Stimulated activated naive CD4-positive, alpha-beta T cell treated with Interleukin-2 at 50 U/mL for 16 hours (primary cell): ENCODE measurements around the gene RBM12.
"Not testable (repeated sequence)": the region's sequence is repeated elsewhere in the genome, so short reads cannot be mapped to it uniquely, and the experiment has no call there.

Experiments
- DNase-seq: peaks from one replicate; lab custom pipeline; 2025; lab: John Stamatoyannopoulos, UW

The RBM12 gene, protein sequence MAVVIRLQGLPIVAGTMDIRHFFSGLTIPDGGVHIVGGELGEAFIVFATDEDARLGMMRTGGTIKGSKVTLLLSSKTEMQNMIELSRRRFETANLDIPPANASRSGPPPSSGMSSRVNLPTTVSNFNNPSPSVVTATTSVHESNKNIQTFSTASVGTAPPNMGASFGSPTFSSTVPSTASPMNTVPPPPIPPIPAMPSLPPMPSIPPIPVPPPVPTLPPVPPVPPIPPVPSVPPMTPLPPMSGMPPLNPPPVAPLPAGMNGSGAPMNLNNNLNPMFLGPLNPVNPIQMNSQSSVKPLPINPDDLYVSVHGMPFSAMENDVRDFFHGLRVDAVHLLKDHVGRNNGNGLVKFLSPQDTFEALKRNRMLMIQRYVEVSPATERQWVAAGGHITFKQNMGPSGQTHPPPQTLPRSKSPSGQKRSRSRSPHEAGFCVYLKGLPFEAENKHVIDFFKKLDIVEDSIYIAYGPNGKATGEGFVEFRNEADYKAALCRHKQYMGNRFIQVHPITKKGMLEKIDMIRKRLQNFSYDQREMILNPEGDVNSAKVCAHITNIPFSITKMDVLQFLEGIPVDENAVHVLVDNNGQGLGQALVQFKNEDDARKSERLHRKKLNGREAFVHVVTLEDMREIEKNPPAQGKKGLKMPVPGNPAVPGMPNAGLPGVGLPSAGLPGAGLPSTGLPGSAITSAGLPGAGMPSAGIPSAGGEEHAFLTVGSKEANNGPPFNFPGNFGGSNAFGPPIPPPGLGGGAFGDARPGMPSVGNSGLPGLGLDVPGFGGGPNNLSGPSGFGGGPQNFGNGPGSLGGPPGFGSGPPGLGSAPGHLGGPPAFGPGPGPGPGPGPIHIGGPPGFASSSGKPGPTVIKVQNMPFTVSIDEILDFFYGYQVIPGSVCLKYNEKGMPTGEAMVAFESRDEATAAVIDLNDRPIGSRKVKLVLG

DNA sequence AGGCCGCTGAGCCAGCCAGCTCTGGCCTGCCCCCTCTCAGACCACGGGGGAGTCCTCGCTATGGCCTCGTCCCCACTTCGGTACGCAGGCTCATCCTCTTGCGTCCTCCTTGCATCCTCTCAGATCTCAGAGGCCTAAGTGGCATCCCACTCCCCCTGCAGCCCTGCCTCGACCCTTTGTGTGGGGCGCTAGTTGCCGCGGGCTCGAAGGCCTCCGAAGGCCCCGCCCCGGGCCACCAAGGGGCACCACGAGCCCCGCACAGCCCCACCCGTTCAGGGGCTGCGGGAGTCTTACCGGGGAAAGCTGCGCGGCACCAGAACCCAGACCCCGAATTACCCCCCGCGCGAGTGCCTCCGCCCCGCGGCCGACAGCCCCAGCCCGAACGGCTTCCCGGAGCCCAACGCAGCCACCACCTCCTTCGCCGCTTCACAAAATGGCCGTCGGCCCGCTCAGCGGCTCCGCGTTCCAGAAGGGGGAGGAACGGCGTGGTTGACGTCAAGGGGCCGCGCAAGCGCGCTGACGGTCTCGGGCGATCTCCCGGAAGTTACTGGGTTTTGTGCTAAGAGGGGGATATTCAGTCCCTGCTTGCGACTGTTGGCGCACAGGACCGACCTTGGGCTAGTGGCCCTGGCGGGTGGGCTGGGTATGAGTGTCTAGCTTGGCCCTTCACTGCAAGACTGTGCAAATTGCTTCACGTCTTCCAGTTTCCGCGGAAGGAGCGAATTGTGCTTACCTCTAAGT is at the start of gene RBM12, which contains the start of gene CPNE1:
TSS of gene RBM12 (minus strand) at position 435 of the 741 bp plus-strand sequence. CDS start 9,578 bp downstream, outside the sequence.
TSS of gene CPNE1 (minus strand) at position 435 of the 741 bp plus-strand sequence. CDS start 31,977 bp downstream, outside the sequence.
- DNase-seq, result peak; percentile 89

DNA sequence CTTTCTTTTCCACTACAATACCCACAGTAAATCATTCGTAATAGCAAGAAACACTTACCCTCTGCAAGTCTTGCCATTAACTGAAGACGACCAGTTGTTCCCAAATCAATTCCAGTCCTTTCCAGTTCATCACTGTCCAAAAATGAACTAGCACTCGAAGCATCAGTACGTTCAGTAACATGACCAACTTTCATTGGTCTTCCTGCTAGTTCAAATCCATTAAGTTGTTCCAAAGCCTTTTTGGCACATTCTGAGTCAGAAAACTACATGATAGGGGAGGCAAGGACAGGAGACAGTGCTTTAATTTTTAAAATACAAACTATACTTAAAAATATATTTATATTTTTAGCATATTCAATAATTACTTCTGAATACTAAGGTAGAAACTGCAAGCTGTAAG is 49.4 kb upstream of the RBM12 start:
- DNase-seq, result no peak

DNA sequence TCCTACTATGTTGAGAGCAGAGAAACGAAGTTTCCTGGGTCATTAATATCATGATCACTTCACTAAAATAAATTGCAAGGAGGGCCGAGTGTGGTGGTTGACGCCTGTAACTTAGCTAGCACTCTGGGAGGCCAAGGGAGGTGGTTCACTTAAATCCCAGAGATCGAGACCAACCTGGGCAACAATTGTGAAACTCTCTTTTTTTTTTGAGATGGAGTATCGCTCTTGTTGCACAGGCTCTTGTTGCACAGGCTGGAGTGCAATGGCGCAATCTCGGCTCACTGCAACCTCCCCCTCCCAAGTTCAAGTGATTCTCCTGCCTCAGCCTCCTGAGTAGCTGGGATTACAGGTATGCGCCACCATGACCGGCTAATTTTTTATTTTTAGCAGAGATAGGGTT is 48.4 kb upstream of the RBM12 start:
- DNase-seq, result not testable (repeated sequence)

DNA sequence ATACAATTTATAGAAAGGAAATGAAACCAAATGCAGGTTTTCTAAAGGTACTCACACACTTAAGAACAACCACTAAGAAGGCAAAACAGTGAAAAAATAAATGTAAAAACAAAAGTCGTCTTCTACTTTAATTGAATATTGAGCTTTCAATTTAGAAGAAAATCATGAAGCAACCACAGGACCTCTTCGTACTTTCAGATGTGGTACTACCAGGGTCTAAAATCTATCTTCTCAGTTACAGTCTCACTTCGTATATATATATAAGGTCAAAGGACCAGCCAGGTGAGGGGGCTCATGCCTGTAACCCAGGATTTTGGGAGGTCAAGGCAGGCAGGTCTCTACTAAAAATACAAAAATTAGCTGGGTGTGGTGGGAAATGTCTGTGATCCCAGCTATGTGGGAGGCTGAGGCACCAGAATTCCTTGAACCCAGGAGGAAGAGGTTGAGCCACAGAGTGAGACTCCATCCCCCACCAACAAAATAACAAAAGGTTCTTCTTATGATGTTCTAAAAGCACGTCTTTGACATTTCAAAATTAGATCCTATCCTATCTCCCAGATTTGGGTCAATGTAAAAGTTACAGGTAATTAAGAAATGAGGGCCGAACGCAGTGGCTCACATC is 47.0 kb upstream of the RBM12 start:
- no peak for DNase-seq

DNA sequence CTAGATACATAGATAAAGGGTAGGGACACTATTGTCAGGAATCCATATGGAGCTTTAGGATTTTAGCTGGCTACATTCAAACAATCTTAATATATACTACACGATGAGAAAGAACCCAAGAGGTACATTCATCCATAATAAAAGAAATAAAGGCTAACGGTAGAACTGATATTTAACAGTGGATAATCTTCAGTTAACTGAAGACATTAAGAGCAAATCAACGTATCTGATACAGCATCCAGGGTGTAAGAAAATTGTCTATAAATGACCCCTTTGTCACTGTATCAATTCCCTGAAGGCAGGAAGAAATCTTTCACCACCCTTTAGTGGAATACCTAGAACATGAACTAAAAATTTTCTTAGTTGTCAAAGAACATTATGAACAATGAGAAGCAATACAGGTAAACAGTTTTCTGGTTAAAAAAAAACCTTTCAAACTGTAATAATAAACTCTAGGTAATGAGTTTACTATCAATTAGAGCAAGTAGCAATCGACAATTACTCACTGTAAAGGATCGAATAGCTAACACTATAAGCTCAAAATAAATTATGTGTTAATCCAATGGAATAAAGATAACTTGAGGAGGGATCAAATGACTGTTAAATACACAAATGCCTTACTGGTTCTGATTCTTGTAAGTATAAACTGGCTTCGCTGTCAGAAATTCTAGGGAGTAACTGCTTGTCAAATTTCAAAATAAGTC is 46.3 kb upstream of the RBM12 start:
- DNase-seq, result no peak

DNA sequence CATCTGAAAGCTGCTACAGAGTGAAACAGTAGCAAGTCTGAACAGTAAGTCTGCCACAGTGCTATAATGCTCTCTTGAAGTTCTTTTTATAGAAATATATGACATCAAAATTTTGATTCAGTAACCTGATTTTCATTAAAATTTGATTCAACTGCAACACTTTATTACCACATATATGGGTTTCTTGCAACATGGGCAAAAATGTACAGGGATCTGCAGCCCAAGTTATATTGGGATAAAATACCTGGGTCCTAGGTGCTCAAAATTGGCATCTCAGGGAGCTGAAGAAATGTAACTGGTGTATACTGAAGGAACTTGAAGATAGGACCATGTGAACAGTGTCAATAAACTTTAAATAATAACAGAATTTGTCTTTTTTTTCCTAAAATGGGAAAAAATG is 45.3 kb upstream of the RBM12 start:
- DNase-seq, result no peak

DNA sequence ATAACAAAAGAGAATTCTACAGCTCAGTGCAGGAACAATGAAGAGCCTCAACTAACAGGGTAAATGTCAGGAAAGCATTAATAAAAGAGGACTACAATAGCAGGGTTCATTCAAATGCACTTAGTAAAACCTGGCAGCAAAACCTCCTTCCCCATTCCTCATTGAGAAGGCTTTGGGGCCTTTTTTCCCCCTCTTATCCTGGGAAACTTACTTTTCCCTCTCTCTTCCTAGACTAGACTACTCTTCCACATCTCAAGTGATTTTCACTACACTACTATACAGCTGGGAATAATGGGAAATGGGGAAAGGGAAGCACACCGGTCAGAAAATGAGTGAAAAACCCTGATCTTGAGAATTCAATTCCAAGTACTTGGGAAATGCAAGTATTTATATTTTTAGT is 44.6 kb upstream of the RBM12 start:
- no peak for DNase-seq

DNA sequence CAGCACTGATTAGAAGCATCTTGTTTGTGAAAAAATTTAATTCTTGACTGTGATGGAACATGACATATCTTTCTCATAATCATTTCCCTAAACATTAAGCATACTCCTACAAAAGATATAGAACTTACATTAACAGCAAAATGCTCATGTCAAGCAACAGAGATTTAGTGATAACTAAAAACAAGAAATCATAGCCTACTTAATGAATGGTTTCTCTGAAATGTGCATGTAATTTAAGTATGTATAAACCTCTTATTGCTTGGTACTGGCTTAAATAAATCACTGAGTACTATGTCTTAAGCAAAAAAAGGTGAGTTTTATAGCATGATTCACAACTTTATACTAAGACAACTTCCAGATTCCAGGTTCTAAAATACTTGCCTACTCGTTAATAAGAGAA is 43.8 kb upstream of the RBM12 start:
- no peak for DNase-seq

DNA sequence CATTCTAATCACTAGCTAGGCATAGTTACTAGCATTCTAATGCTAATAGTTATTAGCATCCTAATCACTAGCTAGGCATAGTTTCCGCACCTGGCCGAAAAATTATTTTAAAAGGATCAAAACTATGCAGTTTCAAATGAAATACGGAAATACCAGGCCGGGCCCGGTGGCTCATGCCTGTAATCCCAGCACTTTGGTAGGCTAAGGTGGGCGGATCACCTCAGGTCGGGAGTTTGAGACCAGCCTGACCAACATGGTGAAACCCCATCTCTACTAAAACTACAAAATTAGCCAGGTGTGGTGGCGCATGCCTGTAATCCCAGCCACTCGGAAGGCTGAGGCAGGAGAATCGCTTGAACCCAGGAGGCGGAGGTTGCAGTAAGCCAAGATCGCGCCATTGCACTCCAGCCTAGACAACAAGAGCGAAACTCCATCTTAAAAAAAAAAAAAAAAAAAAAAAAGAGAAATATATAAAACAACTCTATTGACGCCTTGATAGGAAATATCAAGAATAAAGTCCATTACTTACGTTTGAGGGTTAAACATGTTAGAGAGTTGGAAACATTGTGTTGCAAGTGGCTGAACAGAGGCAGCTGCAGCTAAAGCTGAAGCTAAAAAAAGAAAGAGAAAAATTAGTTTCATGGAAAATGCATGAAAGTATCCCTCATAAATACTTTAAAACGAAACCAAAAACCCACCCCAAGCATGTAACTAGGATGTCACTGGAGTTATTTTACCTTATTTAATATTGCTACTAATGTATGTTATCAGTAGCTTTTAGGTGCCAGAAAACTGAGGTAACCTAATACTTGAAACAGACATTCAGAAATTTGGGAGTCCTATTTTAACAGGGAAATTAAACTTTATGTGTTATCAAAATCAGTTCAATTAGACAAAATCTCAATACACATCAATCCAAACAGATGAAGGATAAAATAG is 42.2 kb upstream of the RBM12 start:
- DNase-seq, result not testable (repeated sequence)

DNA sequence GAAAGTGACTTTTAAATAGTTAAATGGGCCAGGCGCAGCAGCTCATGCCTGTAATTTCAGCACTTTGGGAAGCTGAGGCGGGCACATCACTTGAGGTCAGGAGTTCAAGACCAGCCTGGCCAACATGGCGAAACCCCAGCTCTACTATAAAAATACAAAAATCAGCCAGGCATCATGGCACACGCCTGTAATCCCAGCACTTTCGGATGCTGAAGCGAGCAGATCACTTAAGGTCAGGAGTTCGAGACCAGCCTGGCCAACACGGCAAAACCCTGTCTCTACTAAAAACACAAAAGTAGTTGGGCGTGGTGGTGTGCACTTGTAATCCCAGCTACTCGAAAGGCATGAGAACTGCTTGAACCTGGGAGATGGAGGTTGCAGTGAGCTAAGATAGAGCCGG is 41.2 kb upstream of the RBM12 start:
- not testable (repeated sequence) for DNase-seq

DNA sequence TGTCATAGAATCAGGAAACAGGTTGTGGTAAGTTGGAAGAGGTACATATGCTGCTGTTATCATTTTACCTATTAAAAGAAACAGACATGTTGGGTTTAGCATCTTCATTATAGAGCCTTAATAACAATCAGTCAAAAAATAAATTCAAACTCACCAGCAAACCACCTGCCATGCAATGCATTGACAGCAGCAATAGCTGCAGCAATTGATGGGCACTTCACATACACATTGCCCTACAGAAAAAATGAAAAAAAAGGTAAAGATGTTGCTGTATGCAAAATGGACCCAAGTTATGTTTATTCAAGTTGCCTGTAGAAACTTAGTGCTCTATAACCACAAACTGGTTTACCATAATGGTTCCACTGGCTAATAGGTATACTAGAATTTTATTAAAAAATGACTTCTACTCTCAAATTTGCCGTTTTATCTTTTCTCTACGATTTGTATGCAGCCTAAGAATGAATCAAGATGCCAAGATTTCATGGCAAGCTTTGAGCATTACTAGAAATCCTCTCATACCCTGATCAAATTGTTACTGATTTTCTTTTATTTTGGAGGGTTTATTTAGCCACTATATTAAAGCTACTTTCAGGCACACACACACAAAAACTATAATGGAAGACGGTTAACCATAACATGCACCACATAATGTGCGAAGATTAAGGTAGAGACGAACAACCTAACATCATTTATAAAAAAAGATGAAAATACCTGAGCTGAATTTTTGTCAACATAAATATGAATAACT is 40.0 kb upstream of the RBM12 start:
- DNase-seq, result no peak

DNA sequence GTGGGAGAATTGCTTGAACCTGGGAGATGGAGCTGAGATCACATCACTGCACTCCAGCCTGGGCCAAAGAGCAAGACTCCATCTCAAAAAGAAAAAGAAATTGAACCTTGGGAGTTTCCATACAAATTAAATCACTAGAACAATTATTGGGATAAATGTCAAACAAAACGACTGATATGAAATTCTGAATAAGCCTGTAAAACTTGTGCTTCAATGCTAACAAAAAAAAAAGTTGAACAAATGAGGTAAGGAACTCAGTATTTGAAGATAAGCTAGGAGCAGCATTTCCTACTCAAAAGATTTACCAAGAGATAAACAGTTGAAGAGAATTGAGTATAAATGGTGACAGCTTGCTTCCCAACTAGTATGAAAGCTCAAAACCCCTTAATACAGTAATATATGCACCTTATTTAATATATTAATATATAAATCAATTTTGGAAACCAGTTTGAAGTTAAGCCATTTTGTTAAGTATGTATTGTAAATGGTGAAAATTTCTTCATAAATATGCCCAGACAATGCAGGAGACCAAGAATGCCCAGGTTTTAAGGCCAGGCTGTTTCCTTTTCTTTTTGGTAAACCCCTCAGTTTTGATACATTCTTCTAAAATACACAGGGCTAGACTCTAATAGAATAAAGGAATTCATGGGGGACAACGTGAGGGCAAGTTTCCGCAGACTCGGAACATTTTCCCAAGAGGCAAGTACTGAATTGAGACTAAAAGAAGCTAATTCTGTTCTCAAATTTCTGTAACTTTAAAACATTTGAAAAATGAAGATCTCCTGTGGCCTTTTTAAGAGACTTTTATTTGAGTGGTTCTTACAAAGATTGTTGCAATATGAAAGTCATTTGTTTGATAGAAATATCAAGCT is 38.4 kb upstream of the RBM12 start:
- DNase-seq, result no peak

DNA sequence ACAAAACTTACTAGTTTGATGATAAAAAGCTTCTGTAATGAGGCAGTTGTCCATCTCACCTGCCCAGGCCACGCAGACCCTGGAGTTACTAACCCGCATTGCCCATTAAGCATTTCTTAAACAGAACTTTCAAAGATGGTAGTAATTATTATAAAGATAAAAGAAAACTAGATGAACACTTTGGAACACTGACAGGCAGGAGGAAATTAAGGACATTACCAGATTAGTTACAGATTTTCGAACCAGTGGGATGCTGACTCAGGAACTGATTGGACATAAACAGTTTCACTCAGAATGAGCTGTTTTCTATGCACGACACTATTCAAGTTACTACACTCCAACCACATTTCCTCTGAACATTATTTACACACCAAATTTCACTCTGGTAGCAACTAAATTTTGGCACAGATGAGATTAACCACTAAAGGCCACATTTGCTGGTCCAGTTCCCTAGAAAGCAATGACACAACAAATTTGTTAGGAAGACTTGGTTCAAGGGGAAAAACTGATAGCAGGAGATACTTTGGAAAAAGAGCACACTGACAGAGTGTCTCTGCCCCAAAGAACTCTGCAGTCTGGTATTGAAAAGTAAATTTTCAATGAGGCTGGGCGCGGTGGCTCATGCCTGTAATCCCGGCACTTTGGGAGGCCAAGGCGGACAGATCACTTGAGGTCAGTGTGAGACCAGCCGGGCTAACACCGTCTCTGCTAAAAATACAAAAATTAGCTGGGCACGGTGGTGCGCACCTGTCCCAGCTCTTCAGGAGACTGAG is 37.5 kb upstream of the RBM12 start:
- DNase-seq, result no peak

DNA sequence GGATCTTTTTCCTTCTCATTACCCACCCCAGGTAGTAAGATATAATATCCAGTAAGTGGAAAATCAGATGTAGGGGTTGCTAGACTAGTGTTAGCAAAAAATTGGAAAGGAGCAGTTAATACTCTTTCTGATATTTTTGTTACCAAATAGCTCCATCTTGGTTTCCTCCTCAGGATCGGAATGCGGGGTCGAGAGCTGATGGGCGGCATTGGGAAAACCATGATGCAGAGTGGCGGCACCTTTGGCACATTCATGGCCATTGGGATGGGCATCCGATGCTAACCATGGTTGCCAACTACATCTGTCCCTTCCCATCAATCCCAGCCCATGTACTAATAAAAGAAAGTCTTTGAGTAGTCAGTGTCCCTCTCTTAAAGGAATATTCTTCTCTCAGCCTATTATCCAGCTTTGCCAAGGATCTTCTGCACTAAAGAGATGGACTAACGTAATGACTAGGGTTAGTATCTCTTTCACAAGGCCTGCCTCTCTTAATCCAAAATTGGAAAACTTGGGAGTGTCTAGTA is 36.0 kb upstream of the RBM12 start:
- DNase-seq, result no peak

DNA sequence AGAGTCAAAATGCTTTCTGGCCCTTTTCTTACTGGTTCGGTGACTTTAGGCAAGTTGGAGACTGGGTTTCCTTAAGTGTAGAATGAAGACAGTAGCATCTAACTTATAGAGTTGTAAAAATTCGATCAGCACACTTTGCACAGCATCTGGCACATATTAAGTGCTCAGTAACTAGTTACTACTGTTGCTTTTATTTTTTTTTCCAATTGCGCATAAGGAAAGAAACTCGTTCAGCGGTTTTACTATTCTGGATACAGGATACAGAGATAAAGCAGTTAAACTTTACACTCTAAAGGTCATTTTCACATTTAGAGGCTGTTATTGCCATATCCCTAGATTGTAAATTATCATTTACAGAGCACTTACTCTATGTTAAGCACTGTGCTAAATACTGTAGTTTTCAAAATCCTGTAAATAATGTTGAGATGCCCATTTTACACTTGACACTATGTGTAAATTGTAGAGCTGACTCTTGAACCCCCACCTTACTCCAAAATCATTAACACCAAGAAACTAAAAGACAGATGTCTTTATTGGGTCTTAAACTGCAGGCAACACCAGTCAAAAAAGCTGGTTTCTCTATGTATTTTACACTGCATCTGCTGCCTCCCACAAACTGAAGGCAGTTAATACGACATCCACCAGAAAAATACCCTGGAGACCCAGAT is 35.4 kb upstream of the RBM12 start:
- no peak for DNase-seq

DNA sequence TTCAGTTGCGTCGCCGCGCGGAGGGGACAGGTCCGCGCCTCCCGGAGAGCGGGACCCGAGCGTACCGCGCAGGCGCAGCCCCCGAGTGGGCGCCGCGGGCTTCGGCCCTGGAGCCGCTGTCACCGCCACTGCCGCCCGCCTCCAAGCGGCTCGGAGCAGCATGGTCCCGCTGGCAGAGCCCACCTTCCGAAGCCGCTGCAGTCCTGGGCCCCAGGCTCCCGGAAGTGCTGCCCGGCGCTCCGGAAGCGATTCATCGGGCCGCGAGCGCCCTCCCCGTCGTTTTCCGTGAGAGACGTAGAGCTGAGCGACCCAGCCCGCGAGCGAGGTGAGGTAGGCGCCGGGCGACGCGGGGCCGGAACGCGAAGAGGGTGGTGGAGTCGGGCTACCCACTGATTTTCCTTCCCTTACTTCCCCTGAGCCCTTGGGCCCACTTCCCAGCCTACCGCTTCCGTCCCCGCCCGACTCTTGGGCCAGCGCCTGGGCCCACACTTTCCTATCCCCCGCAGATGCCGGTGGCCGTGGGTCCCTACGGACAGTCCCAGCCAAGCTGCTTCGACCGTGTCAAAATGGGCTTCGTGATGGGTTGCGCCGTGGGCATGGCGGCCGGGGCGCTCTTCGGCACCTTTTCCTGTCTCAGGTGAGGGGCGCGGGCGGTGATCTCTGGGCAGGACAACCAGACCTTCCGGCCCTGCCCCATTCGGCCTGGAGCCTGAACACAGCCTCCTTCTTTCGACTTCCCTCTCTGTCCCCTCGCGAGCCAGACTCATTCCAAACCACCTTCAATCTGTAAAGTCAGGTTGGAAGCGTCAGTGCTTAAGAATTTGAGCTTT is 34.6 kb upstream of the RBM12 start, which contains the start of the genes NFS1 and ROMO1:
TSS of gene NFS1 (minus strand) at position 226 of the 830 bp plus-strand sequence. CDS start at position 162, 64 bp downstream.
TSS of gene ROMO1 (plus strand) at position 279 of the 830 bp plus-strand sequence. CDS start at position 507, 228 bp downstream.
- peak; percentile 86 for DNase-seq
